Pancreas (tissue), 10 donors: ENCODE results near the gene C22orf39. TPM values are rescaled to one million over a fixed set of nuclear protein-coding genes. Genes with fewer than 3 reads are reported as not detected.

Source experiments
- ATAC-seq, 4 donors: fragments of 200-7000 bp; cut with Tn5 transposase; one replicate each; pipeline versions ENCODE4 v1.8.0 to v1.9.1; 2020; ENCODE audit warnings: mild to moderate bottlenecking in 4 of 4, moderate library complexity in 4 of 4
- DNase-seq, 6 donors: peaks; one replicate each; pipeline ENCODE4 v3.0.0-alpha.2; 2020
- FAIRE-seq: peaks from 2 replicates; lab custom pipeline; 2012; peaks lifted over from hg19 to GRCh38; lab: Jason Lieb, UNC
- H3K27ac ChIP-seq, 4 donors: fragments of 200-600 bp; sonication (generic); 1 replicate in 3 of 4; 2 replicates in 1 of 4; pipeline versions ENCODE4 v1.5.0 to v1.8.0; 2020
- H3K27me3 ChIP-seq, 4 donors: fragments of 200-600 bp; one replicate each; pipeline ENCODE4 v1.8.0; 2021
- H3K36me3 ChIP-seq, 3 donors: fragments of 200-600 bp; sonication (generic) in 1 of 3; one replicate each; pipeline versions ENCODE4 v1.5.0 to v1.8.0; 2020 to 2021
- H3K4me1 ChIP-seq, 3 donors: fragments of 200-600 bp; one replicate each; pipeline ENCODE4 v1.8.0; 2021
- H3K4me3 ChIP-seq, 4 donors: fragments of 200-600 bp; sonication (generic) in 2 of 4; one replicate each; pipeline versions ENCODE4 v1.5.0 to v1.8.0; 2020 to 2021
- H3K9me3 ChIP-seq, 4 donors: fragments of 200-600 bp; one replicate each; pipeline ENCODE4 v1.8.0; 2021
- WGBS, 2 donors: extraction: QIAGEN DNeasy Blood & Tissue Kit; methylation state at CpG; one replicate each; pipeline ENCODE4 v1.1.7; 2013; 5-methylcytosine and 5-hydroxymethylcytosine counted together
- intact Hi-C, 3 donors: fragments of 100-400 bp; cut with DNase I; formaldehyde crosslinking; loops; one replicate each; pipeline versions ENCODE4 v1.11.1 to v1.14.2; 2022
- polyA plus RNA-seq, 2 donors: library from polyadenylated mRNA; stranded (reverse); fragments of 200-250 nt; gene quantifications; one replicate each; pipeline ENCODE4 v1.2.3, GENCODE V29; 2013
- total RNA-seq, 6 donors: library from RNA; stranded (reverse); fragmentation: NEBNext Ultra II Directional in 4 of 6; extraction: Animal tissue kit (Norgen Biotek cat#: 25700) in 4 of 6; gene quantifications; one replicate each; pipeline versions ENCODE4 v1.2.1 to v1.2.4, GENCODE V29; 2021 to 2023
- TF ChIP-seq, protein P1 (sequence below), 4 donors: fragments of 200-600 bp; sonication (generic) in 3 of 4; IDR thresholded peaks; one replicate each; pipeline versions ENCODE4 v1.5.0 to v1.8.0; 2021; ENCODE audit warnings: antibody characterized with exemption in 4 of 4
- donor health status: healthy with polysubstance abuse.
- donor health status: DM: no; HTN: no; CAD: no; lungs with moderate emphysema.
- donor health status: DM: no; HTN: no; CAD: no.
- donor health status: control.
- donor health status: control.
- donor health status: Bipolar disorder and iron deficiency.
- donor health status: DM: yes; HTN: yes; CAD: no.
- donor health status: DM: no; HTN: no; CAD: no.
- donor health status: DM: no; HTN: no; CAD: no.
- donor health status: DM: yes; HTN: yes; CAD: no.

Gene C22orf39
- total and polyA plus RNA-seq, 8 donors = 13.3 to 23.1 (median 19.5) TPM

DNA sequence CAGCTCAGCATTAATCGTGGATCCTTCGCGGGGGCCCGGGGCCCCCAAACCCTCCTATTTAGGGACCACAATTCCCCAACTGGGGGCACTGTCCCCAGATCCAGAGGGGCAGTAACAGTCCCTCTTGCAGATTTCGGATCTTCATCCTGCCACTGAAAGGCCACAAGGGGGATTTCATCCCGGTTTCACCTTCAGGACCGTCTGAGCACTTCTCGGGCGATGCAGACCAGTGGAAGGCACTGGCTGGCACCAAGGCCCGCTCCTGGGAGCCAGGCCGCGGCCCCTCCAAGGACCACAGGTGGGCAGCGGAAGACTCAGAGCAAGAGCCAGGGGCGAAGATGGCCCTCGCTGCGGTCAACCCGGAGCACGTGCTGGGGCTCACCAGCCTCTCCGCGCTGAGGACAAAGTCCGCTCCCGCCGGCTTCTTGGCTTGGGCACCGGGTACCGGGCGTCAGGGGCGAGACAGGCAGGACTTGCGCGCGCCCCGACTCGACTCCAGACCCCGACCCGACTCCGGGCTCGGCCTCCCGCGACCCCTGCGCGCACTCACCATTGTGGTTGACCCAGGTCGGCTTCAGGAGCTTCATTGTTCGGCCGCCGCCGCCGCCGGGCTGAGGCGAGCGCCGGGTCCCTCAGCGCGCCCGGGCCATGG, 16.5 kb downstream of the C22orf39 start:
- Histone ChIP-seq H3K27me3 (no peaks in the 10 kb centered on the region), H3K4me3 (peak overlapping the region; percentile 80 to 96 (median 88)), H3K36me3 (peaks cover 0 to 21% (median 4%) of the 10 kb centered on the region in 3 donors), H3K27ac (peak overlapping the region; percentile 15 to 58 (median 38)), H3K9me3 (no peaks in the 10 kb centered on the region), H3K4me1 (peaks cover 4 to 20% (median 10%) of the 10 kb centered on the region in 3 donors)
- ATAC-seq = peak in 1 of 4 donors; percentile 5
- DNase-seq = peak; percentile 53 to 88 (median 60)
- TF ChIP-seq, protein P1, sequence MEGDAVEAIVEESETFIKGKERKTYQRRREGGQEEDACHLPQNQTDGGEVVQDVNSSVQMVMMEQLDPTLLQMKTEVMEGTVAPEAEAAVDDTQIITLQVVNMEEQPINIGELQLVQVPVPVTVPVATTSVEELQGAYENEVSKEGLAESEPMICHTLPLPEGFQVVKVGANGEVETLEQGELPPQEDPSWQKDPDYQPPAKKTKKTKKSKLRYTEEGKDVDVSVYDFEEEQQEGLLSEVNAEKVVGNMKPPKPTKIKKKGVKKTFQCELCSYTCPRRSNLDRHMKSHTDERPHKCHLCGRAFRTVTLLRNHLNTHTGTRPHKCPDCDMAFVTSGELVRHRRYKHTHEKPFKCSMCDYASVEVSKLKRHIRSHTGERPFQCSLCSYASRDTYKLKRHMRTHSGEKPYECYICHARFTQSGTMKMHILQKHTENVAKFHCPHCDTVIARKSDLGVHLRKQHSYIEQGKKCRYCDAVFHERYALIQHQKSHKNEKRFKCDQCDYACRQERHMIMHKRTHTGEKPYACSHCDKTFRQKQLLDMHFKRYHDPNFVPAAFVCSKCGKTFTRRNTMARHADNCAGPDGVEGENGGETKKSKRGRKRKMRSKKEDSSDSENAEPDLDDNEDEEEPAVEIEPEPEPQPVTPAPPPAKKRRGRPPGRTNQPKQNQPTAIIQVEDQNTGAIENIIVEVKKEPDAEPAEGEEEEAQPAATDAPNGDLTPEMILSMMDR (IDR thresholded peaks at IDR 0.05) = no peak
- WGBS, 2 donors = 0% methylated on average over 42 to 53 of the region's 53 CpGs
- intact Hi-C loops = no loop called here
- no peak for FAIRE-seq

DNA sequence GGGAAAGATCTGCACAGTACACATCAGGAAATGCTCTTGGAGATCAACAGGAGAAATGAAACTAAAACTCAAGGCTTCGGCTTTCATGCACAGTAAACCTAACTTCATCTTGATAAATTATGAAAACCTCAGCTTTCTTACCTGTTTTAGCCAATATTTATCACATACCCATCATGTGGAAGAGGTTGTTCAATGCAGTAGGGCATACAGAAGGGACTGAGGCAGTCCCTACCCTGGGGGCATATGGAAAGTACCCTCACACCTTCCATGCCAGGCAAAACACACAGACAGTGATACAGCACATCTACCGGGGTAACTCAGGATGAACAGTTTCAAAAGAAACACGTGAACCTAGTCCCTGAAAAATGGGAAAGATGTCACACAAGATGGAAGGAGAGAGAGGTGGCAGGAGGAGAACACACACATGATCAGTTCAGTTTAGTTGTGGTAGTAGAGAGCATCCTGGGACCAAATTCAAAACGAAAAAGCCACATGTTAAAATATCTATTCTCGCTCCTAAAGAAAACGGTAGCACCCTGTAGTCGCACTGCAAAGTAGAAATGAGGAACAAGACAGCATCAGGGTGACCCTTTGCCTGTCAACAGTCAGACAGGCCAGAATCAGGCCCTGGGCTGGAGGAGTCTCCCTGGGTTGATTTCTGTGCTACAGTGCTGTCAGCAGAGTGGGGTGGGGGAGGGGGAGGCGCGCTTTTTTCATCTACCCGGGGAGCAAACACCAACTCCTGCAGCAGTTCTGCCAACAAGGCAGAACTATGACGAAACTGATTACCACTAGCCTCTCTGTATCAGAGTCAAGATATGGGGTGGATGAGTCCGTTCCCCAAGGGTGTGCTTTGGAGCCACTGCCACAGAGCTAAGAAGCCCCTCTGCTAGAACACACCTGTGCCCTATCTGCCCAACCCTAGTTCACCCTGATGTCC, 17.3 kb downstream of the C22orf39 start:
- Histone ChIP-seq H3K9me3 (no peaks in the 10 kb centered on the region), H3K27ac (peak overlapping the region in 3 of 4 donors; percentile 15 to 58 (median 36)), H3K27me3 (no peaks in the 10 kb centered on the region), H3K4me3 (peak overlapping the region; percentile 80 to 96 (median 88)), H3K36me3 (peaks cover 0 to 13% (median 0%) of the 10 kb centered on the region in 3 donors), H3K4me1 (peaks cover 4 to 20% (median 10%) of the 10 kb centered on the region in 3 donors)
- WGBS, 2 donors = 12 to 14% methylated on average over 12 of the region's 12 CpGs
- DNase-seq (peak in 3 of 6 donors; percentile 20 to 36 (median 25)), ATAC-seq (no peak), FAIRE-seq (no peak)
- TF ChIP-seq, protein P1 (IDR thresholded peaks at IDR 0.05) = no peak
- intact Hi-C loops = no loop called here

DNA sequence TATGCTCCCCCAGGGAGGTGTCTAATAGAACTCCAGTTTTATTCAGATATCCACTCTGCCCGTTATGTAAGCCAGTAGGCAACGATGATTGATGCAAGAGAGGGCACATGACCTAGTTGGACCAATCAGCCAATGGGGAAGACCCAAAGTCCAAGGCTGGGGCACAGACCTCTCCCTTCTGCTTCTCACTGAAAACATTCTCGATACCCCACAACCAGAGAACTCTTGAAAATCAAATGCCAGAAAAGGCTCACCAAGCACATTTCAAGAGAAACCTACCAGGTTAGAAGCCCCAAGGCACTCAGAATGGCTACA, 23.4 kb downstream of the C22orf39 start:
- no peak for ATAC-seq

DNA sequence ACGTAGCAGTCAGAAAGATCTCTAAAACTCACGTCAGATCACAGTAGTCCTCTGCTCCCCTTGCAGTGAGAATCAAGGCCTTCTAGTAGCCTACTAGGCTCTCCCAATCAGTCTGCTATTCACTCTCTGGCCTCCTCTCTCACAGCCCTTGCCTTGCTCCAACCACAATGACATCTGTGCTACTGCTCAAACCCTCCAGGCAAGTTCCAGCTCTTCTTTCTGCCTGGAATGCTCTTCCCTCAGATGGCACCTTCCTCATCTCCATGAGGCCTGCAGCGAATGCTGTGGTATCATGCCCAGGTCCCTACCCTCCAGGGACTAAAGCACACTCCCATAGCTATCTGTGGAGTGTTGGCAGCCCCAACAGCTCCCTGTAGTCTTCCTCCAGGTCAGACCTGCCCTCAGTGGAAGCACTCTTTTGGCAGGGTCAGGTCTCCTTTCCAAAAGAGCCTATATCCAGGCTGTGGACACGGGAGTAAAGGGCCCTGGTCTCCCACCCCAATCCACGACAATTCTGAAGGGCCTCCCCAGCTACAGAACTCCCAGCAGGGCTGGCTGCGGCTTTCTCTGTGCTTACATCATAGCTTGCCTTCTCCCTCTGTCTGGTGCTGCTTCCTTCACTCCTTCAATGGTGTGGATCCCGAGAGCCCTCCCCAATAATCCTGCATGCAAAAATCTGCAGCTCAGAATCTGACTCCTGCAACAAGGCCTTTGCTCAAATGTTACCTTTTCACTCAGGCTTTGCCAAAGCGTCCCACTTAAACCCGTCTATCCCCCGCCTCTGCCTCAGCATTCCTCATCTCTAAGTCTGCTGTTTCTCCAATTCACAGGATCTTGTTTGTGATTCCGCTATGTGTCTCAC, 24.8 kb downstream of the C22orf39 start:
- Histone ChIP-seq H3K9me3 (no peaks in the 10 kb centered on the region), H3K36me3 (no peaks in the 10 kb centered on the region), H3K4me3 (no peak overlapping the region), H3K4me1 (no peaks in the 10 kb centered on the region), H3K27ac (no peak overlapping the region), H3K27me3 (no peaks in the 10 kb centered on the region)
- no peak for ATAC-seq
- 87 to 89% methylated on average over 11 of the region's 11 CpGs for WGBS, 2 donors
- intact Hi-C loops = no loop called here
- no peak for DNase-seq
- TF ChIP-seq, protein P1 (IDR thresholded peaks at IDR 0.05) = no peak
- no peak for FAIRE-seq

More for the DNA sequence above, 23.4 kb downstream of the C22orf39 start:
- Histone ChIP-seq H3K36me3 (no peaks in the 10 kb centered on the region), H3K27ac (no peak overlapping the region), H3K9me3 (no peaks in the 10 kb centered on the region), H3K4me3 (no peak overlapping the region), H3K27me3 (no peaks in the 10 kb centered on the region), H3K4me1 (no peaks in the 10 kb centered on the region)
- no peak for DNase-seq
- intact Hi-C loops = no loop called here
- TF ChIP-seq, protein P1 (IDR thresholded peaks at IDR 0.05) = no peak
- FAIRE-seq = no peak
- WGBS, 2 donors = 64 to 72% methylated on average over 3 of the region's 3 CpGs
